T-helper 1 cell treated with Interleukin-12 subunit alpha and Interleukin-12 subunit beta and Interleukin-4 antibody, amounts not matched to agents 30 μg/mL and 1 μg/mL, for 36 hours (primary cell): ENCODE data around the gene EYS.
"Not testable (repeated sequence)": the region's sequence is repeated elsewhere in the genome, so short reads cannot be mapped to it uniquely, and the experiment has no call there.

Experiments used
- H3K27ac Mint-ChIP-seq: one replicate; pipeline ENCODE4 v1.8.0; 2021; ENCODE audit warnings: mild to moderate bottlenecking, mixed read lengths
- H3K27me3 Mint-ChIP-seq: one replicate; pipeline ENCODE4 v1.8.0; 2021; ENCODE audit warnings: low read depth, mixed read lengths
- H3K36me3 Mint-ChIP-seq: one replicate; pipeline ENCODE4 v1.8.0; 2021; ENCODE audit warnings: low read depth, mixed read lengths
- H3K4me1 Mint-ChIP-seq: one replicate; pipeline ENCODE4 v1.8.0; 2021; ENCODE audit warnings: low read depth, mixed read lengths
- H3K4me3 Mint-ChIP-seq: one replicate; pipeline ENCODE4 v1.8.0; 2021; ENCODE audit warnings: mild to moderate bottlenecking, moderate library complexity, mixed read lengths
- H3K9me3 Mint-ChIP-seq: one replicate; pipeline ENCODE4 v1.8.0; 2021; ENCODE audit warnings: mixed read lengths

EYS gene

DNA sequence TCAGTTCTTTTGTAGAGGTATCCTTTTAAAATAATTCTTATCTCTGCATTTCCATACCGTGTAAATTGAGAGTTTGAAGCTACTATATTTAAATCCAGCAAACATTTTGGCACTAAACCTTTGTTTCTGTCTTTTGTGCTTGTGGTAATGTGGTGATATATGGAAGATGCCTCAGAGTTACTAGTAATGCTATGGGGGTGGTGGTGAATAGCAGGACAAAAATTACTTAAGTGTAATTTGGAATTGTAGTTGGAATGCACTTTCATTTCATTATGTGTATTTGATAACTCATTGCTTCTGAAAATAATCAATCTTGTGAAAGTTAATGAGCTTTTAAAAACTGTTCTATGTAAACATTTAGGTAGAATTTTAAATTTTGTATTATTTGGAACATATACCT is 1666.9 kb downstream of the EYS start:
- Mint-ChIP-seq H3K36me3 (no peaks in the 10 kb centered on the region), H3K27me3 (no peaks in the 10 kb centered on the region), H3K27ac (no peak overlapping the region), H3K4me1 (no peaks in the 10 kb centered on the region), H3K9me3 (no peaks in the 10 kb centered on the region), H3K4me3 (no peak overlapping the region)

DNA sequence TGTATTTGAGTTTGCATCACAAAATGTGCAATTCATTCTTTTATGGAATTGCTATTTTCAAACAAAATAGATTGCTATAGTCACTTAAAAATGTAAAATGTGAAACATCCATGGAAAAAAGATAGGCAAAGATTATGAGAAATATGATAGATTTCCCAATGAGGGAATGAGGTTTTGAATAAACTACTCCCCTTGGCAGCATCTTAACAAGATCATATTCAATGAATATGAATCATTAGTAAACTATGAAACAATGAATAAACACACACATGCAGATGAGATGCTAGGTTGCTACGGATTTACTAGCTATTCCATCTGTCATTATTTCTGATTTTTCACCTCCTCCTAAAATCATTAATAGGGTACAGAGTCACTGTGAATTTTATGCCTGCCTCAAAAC is 1669.6 kb downstream of the EYS start:
- no peaks in the 10 kb centered on the region for H3K4me1 Mint-ChIP-seq
- no peak overlapping the region for H3K4me3 Mint-ChIP-seq
- no peaks in the 10 kb centered on the region for H3K9me3 Mint-ChIP-seq
- no peak overlapping the region for H3K27ac Mint-ChIP-seq
- no peaks in the 10 kb centered on the region for H3K27me3 Mint-ChIP-seq
- no peaks in the 10 kb centered on the region for H3K36me3 Mint-ChIP-seq

DNA sequence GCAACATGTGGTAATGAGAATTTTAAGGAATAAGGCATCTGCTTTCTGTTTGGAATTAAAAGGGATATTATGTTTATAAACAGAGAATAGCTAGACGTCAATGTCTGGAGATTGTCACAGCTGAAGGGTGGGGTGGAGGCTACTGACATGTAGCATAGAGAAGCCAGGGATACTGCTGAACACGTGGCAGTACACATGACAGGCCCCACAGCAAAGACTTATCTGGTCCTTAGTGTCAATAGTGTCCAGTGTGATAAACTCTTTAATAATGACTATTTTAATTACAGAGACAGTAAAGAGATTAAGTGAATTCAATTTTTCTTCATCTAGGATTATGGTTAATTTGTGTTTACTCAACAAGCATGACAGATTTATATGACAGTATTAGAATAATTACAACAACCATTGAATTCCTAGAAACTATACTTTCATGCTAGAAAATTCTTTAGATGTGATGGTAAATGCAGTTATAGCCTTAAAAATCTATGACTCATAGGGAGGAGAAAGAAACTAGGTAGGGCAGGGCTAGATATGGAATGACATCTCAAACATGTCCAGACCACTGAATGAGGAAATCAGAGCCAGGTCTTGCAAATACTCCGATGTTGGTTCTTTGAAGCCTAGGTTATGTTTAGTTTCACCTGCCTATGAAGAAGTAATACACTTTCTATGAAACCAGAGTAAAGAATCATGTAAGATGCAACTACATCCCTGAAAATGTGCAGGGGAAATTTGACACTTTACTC is 1671.9 kb downstream of the EYS start:
- Mint-ChIP-seq H3K27me3 (no peaks in the 10 kb centered on the region), H3K9me3 (no peaks in the 10 kb centered on the region), H3K36me3 (no peaks in the 10 kb centered on the region), H3K4me1 (no peaks in the 10 kb centered on the region), H3K4me3 (no peak overlapping the region), H3K27ac (no peak overlapping the region)

DNA sequence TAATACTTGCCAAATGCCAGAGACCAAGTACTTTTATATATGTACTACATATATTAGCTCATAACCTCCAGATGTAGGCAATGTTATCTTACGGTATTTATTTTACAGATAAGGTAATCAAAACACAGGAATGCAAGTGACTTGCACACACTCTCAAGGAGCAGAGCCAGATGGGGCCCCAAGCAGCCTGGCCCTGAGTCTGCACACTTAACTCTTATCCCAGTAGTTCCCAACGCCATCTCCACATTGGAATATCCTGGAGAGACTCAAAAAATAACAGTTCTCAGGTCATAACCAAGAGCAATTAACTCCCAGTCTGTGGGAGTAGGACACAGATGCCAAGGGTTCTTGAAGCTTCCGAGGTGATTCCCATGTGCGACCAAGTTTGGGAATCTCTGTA is 1672.7 kb downstream of the EYS start:
- H3K4me1 Mint-ChIP-seq, result no peaks in the 10 kb centered on the region
- H3K27me3 Mint-ChIP-seq, result no peaks in the 10 kb centered on the region
- H3K4me3 Mint-ChIP-seq, result no peak overlapping the region
- H3K27ac Mint-ChIP-seq, result no peak overlapping the region
- H3K36me3 Mint-ChIP-seq, result no peaks in the 10 kb centered on the region
- H3K9me3 Mint-ChIP-seq, result peaks cover 5% of the 10 kb centered on the region

DNA sequence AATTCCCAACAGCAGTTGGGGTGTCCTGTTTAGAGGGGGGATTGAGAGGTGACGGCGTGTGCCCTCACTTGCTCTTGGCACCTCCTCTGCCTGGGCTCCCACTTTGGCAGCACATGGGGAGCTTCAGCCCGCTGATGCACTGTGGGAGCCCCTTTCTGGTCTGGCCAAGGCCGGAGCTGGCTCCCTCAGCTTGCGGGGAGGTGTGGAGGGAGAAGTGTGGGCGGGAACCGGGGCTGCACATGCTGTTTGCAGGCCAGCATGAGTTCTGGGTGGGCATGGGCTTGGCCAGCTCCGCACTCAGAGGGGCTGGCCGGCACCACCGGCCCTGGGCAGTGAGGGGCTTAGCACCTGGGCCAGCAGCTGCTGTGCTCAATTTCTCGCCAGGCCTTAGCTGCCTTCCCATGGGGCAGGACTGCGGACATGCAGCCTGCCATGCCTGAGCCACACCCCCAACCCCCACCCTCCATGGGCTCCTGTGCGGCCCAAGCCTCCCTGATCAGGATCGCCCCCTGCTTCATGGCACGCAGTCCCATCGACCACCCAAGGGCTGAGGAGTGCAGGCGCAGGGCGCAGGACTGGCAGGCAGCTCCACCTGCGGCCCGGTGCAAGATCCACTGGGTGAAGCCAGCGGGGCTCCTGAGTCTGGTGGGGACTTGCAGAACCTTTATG is 1675.9 kb downstream of the EYS start:
- not testable (repeated sequence) for H3K4me3 Mint-ChIP-seq, H3K27me3 Mint-ChIP-seq, H3K9me3 Mint-ChIP-seq, H3K27ac Mint-ChIP-seq, H3K36me3 Mint-ChIP-seq, H3K4me1 Mint-ChIP-seq

DNA sequence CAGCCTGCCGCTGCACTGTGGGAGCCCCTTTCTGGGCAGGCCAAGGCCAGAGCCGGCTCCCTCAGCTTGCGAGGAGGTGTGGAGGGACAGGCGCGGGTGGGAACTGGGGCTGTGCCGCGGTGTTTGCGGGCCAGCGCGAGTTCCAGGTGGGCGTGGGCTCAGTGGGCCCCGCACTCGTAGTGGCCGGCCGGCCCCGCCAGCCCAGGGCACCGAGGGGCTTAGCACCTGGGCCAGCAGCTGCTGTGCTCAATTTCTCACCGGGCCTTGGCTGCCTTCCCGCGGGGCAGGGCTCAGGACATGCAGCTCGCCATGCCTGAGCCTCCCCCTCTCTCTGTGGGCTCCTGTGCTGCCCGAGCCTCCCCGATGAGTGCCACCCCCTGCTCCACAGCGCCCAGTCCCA is 1683.3 kb downstream of the EYS start:
- no peaks in the 10 kb centered on the region for H3K36me3 Mint-ChIP-seq
- no peaks in the 10 kb centered on the region for H3K4me1 Mint-ChIP-seq
- no peaks in the 10 kb centered on the region for H3K27me3 Mint-ChIP-seq
- peaks cover 13% of the 10 kb centered on the region for H3K9me3 Mint-ChIP-seq
- H3K27ac Mint-ChIP-seq, result no peak overlapping the region
- no peak overlapping the region for H3K4me3 Mint-ChIP-seq

DNA sequence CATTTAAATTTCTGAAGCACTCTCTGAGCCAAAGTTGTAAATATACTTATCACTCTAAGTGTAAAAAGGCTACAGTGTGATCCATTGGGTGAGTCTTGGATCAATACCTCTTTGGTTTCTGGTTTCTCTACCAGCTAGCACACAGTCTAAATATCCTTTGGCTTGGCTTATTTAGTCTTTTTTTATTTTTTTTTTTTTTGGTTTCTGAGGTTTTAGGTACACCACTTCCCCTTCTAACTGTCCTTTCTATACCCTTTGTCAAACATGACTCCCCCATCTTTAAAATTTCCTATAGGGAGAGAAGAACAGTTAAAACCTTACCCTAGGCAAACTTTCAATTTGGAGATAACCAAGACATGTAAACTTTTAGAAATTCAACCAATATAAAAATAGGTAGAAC is 1692.4 kb downstream of the EYS start:
- peaks cover 1% of the 10 kb centered on the region for H3K9me3 Mint-ChIP-seq
- H3K36me3 Mint-ChIP-seq, result no peaks in the 10 kb centered on the region
- H3K27me3 Mint-ChIP-seq, result no peaks in the 10 kb centered on the region
- H3K4me3 Mint-ChIP-seq, result no peak overlapping the region
- no peaks in the 10 kb centered on the region for H3K4me1 Mint-ChIP-seq
- no peak overlapping the region for H3K27ac Mint-ChIP-seq

DNA sequence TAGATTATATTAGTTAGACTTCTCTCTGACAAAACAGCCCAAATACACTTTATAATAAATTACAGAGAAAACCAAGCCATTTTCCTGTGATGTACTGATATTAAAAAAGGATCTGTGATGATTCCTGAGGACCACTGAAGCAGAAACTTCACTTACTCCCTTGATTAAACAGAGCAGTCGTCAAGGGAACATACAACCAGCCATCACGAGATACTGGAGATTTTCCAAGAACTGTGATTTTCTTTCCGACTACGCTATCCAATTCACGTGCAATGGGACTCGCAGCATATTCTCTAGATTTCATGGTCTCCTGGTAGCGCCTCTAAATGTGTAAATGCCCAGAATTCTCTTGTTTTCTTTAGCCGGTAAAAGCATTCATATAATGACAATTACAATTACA is 1694.0 kb downstream of the EYS start:
- Mint-ChIP-seq H3K9me3 (peaks cover 3% of the 10 kb centered on the region), H3K4me3 (no peak overlapping the region), H3K27me3 (no peaks in the 10 kb centered on the region), H3K36me3 (no peaks in the 10 kb centered on the region), H3K27ac (no peak overlapping the region), H3K4me1 (no peaks in the 10 kb centered on the region)

DNA sequence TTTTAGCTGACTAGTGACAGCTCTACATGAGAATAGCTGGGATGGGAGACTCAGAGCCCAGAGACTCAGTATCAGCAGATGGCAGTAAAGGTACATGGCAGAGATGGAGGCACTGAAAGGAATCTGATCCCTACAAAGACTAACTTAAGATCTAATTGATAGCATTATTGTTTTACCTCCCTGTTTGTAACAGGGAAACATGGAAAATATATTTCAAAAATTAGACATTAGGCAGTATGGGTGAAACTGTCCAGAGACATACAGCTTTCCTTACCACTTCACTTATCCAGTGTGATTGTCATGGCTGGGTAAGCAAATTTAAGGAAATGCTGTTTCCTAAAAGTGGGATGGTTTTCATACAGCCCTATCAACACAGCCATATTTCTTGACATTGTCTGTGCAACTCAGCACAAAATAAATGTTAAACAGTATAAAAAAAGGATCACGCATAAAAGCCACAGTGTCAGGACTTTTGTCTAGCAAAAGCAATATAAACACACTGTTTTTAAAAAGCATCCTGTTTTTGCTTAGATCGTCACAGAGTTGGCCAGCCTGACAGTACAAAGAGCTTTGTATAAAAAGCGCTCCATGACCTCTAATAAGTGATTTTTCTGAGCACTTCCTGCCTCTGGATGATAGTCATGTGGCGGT is 1694.5 kb downstream of the EYS start:
- peaks cover 3% of the 10 kb centered on the region for H3K9me3 Mint-ChIP-seq
- H3K4me1 Mint-ChIP-seq, result no peaks in the 10 kb centered on the region
- no peak overlapping the region for H3K27ac Mint-ChIP-seq
- H3K4me3 Mint-ChIP-seq, result no peak overlapping the region
- H3K36me3 Mint-ChIP-seq, result no peaks in the 10 kb centered on the region
- no peaks in the 10 kb centered on the region for H3K27me3 Mint-ChIP-seq

DNA sequence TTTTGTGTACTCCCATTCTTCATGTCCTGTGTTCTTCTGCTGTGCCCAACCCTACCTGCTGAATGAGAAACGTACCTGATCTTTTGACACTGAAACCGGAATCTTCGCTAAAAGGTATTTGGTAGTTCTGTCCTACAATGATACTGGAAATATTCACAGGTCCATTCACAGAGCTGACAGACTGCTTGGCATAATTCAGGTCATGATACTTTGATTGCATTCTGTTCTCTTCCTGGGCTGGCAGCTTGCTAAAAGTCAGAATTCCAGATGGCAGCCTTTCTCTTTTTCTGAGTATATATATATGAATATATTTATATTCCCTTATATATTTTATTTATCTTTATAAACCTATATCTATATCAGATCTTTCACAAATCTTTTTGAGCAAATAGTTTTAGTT is 1696.4 kb downstream of the EYS start:
- Mint-ChIP-seq H3K9me3 (peaks cover 3% of the 10 kb centered on the region), H3K27me3 (no peaks in the 10 kb centered on the region)

DNA sequence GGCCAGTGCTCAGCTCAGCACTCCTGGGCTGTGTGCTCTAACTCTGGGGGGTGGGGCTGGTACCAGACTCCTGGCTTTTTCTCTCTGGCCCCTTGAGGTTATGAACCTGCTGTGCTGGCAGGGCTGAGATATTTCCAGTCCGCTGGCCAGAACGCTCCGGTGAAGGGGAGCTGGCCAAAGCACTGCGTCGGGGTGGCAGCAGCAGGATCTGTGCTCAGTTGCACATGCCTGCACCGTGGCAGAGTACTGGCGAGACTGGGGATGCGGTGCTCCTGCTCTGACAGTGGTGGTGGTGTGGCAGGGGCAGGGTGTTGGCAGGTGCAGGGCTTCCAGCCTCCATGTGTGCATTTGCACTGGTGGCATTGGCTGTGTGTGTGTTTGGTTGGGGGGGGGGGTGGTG is 1697.0 kb downstream of the EYS start:
- Mint-ChIP-seq H3K27ac (no peak overlapping the region), H3K36me3 (no peaks in the 10 kb centered on the region), H3K4me3 (no peak overlapping the region), H3K4me1 (no peaks in the 10 kb centered on the region), H3K27me3 (no peaks in the 10 kb centered on the region), H3K9me3 (peaks cover 3% of the 10 kb centered on the region)

More for the DNA sequence above, 1696.4 kb downstream of the EYS start:
- no peak overlapping the region for H3K27ac Mint-ChIP-seq
- no peaks in the 10 kb centered on the region for H3K4me1 Mint-ChIP-seq
- H3K36me3 Mint-ChIP-seq, result no peaks in the 10 kb centered on the region
- no peak overlapping the region for H3K4me3 Mint-ChIP-seq

DNA sequence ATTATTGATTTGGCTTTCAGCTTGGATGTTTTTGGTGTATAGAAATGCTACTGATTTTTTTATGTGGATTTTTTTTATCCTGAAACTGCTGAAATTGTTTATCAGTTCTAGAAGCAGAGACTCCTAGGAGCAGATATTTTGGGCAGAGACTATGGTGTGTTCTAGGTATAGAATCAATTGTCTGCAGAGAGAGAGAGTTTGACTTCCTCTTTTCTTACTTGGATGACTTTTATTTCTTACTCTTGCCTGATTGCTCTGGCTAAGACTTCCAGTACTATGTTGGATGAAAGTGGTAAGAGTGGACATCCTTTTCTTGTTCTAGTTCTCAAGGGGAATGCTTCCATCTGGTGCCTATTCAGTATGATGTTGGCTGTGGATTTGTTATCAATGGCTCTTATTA is 1700.8 kb downstream of the EYS start:
- H3K4me1 Mint-ChIP-seq, result no peaks in the 10 kb centered on the region

DNA sequence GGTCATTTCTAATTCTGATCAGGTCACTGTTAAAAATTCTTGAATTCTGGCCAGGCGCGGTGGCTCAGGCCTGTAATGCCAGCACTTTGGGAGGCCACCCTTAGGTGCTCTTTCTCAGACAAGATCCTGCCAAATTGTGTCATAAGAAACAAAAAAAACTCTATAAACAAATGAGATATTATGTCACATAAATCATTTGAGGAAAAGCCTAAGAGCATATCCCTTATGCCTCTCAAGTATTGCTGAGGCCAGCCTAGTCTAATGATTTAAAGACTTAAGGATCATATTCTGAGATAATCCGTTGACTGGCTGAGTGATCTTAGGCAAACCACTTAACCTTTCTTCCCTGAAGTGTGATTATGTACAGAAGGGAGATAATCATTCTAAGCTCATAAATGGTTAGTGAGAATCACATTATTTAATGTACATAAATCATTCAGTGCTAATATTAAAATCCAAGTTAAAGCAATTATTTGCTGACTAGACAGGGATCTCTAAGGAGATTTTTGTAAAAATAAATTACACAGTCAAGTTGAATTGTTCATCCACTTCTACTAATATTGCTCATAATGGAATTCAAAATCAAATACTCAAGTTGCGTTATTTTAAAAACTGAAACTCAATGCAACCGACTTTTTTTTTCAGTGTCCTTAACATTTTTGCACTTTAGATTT is 1706.1 kb downstream of the EYS start:
- Mint-ChIP-seq H3K36me3 (no peaks in the 10 kb centered on the region), H3K27ac (no peak overlapping the region), H3K4me1 (no peaks in the 10 kb centered on the region), H3K4me3 (no peak overlapping the region), H3K9me3 (peaks cover 7% of the 10 kb centered on the region), H3K27me3 (no peaks in the 10 kb centered on the region)

More for the DNA sequence above, 1700.8 kb downstream of the EYS start:
- Mint-ChIP-seq H3K36me3 (no peaks in the 10 kb centered on the region), H3K4me3 (no peak overlapping the region), H3K27me3 (no peaks in the 10 kb centered on the region), H3K27ac (no peak overlapping the region), H3K9me3 (peaks cover 10% of the 10 kb centered on the region)

DNA sequence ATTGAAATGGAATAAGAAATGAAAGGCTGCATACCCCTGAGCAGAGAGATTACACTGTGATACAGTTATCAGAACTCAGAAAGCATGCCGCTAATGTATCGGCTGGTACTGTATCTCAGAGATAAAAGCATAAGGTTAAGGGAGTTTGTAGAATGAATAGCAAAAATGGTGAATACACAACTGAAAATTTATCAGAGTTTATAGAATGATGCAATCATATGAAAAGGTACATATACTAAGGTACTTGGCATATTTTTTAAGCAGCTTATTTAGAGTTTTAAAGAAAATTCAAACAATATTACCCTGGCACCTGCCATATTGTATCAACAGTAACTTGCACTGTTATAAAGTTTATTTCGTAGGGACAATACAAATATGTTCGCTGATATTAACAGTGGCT is 1707.4 kb downstream of the EYS start:
- Mint-ChIP-seq H3K4me1 (no peaks in the 10 kb centered on the region), H3K4me3 (no peak overlapping the region), H3K27me3 (no peaks in the 10 kb centered on the region), H3K27ac (no peak overlapping the region), H3K36me3 (no peaks in the 10 kb centered on the region), H3K9me3 (peaks cover 7% of the 10 kb centered on the region)

DNA sequence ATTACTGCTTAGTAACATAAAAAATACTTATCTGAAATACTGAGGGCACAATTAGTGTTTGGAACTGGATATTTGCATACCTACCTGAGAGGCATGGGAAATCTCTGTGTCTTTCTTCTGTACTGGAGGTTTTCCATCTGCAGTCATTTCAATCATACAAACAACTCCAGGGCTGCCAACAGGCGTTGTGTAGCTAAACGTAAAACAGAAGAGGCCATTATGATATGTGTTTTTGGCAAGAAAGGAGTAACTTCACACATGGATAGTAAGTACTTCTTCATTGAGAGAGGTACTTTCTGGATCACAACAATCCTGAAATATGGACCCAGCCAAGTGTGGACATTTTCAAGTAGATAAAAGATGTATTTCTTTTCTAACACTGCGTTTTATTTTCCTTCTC is 1708.0 kb downstream of the EYS start:
- Mint-ChIP-seq H3K9me3 (peaks cover 6% of the 10 kb centered on the region), H3K36me3 (no peaks in the 10 kb centered on the region), H3K4me3 (no peak overlapping the region), H3K27me3 (no peaks in the 10 kb centered on the region), H3K27ac (no peak overlapping the region), H3K4me1 (no peaks in the 10 kb centered on the region)
